SK-N-SH treated with all-trans-retinoic acid at 6 μM for 48 hours (cell line): Measurements from ENCODE around the gene ECM1.

Source experiments
- ATAC-seq: fragments of 200-7000 bp; cut with Tn5 transposase; 3 replicates; pipeline ENCODE4 v1.9.1; 2020; ENCODE audit warnings: mild to moderate bottlenecking, moderate library complexity
- ARNTL ChIP-seq: fragments of 450-650 bp; formaldehyde crosslinking; IDR thresholded peaks from 2 replicates; pipeline ENCODE4 v1.5.0; 2020; ENCODE audit warnings: low read depth, mild to moderate bottlenecking, moderate library complexity, borderline replicate concordance
- BACH2 ChIP-seq: fragments of 250-450 bp; sonication (Bioruptor Pico); IDR thresholded peaks from 2 replicates; pipeline ENCODE4 v1.9.0; 2021; ENCODE audit warnings: mild to moderate bottlenecking, borderline replicate concordance
- CREB5 ChIP-seq: fragments of 250-450 bp; sonication (Bioruptor Pico); IDR thresholded peaks from 2 replicates; pipeline ENCODE4 v1.5.1; 2020; ENCODE audit warnings: low read depth, mild to moderate bottlenecking, moderate library complexity
- CSDC2 ChIP-seq: fragments of 250-450 bp; sonication (Bioruptor Pico); IDR thresholded peaks from 2 replicates; pipeline ENCODE4 v1.5.0; 2020; ENCODE audit warnings: mild to moderate bottlenecking, moderate library complexity
- CSRNP3 ChIP-seq: fragments of 250-450 bp; sonication (Bioruptor Pico); IDR thresholded peaks from 2 replicates; pipeline ENCODE4 v1.5.1; 2021; ENCODE audit warnings: mild to moderate bottlenecking, moderate library complexity
- ESRRG ChIP-seq: fragments of 250-450 bp; sonication (Bioruptor Pico); IDR thresholded peaks from 2 replicates; pipeline ENCODE4 v1.6.1; 2021; ENCODE audit warnings: mild to moderate bottlenecking
- GLIS3 ChIP-seq: fragments of 250-450 bp; sonication (Bioruptor Pico); IDR thresholded peaks from 2 replicates; pipeline ENCODE4 v1.5.0; 2020; ENCODE audit warnings: mild to moderate bottlenecking, moderate library complexity
- ISL1 ChIP-seq: fragments of 250-450 bp; sonication (Bioruptor Pico); IDR thresholded peaks from 2 replicates; pipeline ENCODE4 v2.1.2; 2022; ENCODE audit warnings: mild to moderate bottlenecking, moderate library complexity
- OSR1 ChIP-seq: fragments of 250-450 bp; sonication (Bioruptor Pico); IDR thresholded peaks from 2 replicates; pipeline ENCODE4 v1.8.0; 2022; ENCODE audit warnings: moderate library complexity, mild to moderate bottlenecking, inconsistent platforms
- PATZ1 ChIP-seq: fragments of 250-450 bp; sonication (Bioruptor Pico); IDR thresholded peaks from 2 replicates; pipeline ENCODE4 v1.8.0; 2020; ENCODE audit warnings: mild to moderate bottlenecking, moderate library complexity, borderline replicate concordance
- SNAI2 ChIP-seq: fragments of 250-450 bp; sonication (Bioruptor Pico); IDR thresholded peaks from 2 replicates; pipeline ENCODE4 v1.5.0; 2020; ENCODE audit warnings: mild to moderate bottlenecking, moderate library complexity
- TCF4 ChIP-seq: fragments of 250-450 bp; sonication (Bioruptor Pico); IDR thresholded peaks from 2 replicates; pipeline ENCODE4 v1.8.0; 2021; ENCODE audit warnings: mild to moderate bottlenecking, moderate library complexity, borderline replicate concordance
- ZC3H10 ChIP-seq: fragments of 250-450 bp; sonication (Bioruptor Pico); IDR thresholded peaks from 2 replicates; pipeline ENCODE4 v1.5.1; 2021; ENCODE audit warnings: mild to moderate bottlenecking, moderate library complexity
- ZNF565 ChIP-seq: fragments of 450-650 bp; formaldehyde crosslinking; conservative IDR thresholded peaks from 2 replicates; pipeline ENCODE4 v1.5.0; 2020; ENCODE audit warnings: low read depth, mild to moderate bottlenecking, moderate library complexity
- ZNF70 ChIP-seq: fragments of 450-650 bp; formaldehyde crosslinking; IDR thresholded peaks from 2 replicates; pipeline ENCODE4 v1.5.0; 2020; ENCODE audit warnings: mild to moderate bottlenecking, moderate library complexity
- ZNF8 ChIP-seq: fragments of 450-650 bp; formaldehyde crosslinking; IDR thresholded peaks from 2 replicates; pipeline ENCODE4 v1.5.0; 2020; ENCODE audit warnings: mild to moderate bottlenecking, moderate library complexity
- TF ChIP-seq, protein P1 (sequence below): fragments of 250-450 bp; sonication (Bioruptor Pico); IDR thresholded peaks from 2 replicates; pipeline ENCODE4 v1.5.0; 2020; ENCODE audit warnings: mild to moderate bottlenecking, moderate library complexity
- TF ChIP-seq, protein P2 (sequence below): fragments of 250-450 bp; sonication (Bioruptor Pico); IDR thresholded peaks from 2 replicates; pipeline ENCODE4 v1.8.0; 2021; ENCODE audit warnings: low read depth, mild to moderate bottlenecking, moderate library complexity, borderline replicate concordance

Gene ECM1

DNA sequence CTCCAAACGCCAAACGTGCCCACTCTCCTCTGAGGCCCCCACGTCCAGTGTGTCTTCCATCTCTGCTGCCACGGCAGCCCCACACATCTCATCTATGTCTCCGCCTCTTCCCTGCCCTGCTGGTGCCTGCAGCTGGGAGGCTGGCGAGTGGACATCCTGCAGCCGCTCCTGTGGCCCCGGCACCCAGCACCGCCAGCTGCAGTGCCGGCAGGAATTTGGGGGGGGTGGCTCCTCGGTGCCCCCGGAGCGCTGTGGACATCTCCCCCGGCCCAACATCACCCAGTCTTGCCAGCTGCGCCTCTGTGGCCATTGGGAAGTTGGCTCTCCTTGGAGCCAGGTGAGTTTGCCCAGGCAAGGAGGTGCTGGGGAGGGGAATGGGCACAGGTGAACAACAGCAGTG lies 49.9 kb downstream of the ECM1 start:
- no peak for ATAC-seq
- no peak for TF ChIP-seq BACH2 (CRISPR knock-in tag)
- TF ChIP-seq, protein P1, sequence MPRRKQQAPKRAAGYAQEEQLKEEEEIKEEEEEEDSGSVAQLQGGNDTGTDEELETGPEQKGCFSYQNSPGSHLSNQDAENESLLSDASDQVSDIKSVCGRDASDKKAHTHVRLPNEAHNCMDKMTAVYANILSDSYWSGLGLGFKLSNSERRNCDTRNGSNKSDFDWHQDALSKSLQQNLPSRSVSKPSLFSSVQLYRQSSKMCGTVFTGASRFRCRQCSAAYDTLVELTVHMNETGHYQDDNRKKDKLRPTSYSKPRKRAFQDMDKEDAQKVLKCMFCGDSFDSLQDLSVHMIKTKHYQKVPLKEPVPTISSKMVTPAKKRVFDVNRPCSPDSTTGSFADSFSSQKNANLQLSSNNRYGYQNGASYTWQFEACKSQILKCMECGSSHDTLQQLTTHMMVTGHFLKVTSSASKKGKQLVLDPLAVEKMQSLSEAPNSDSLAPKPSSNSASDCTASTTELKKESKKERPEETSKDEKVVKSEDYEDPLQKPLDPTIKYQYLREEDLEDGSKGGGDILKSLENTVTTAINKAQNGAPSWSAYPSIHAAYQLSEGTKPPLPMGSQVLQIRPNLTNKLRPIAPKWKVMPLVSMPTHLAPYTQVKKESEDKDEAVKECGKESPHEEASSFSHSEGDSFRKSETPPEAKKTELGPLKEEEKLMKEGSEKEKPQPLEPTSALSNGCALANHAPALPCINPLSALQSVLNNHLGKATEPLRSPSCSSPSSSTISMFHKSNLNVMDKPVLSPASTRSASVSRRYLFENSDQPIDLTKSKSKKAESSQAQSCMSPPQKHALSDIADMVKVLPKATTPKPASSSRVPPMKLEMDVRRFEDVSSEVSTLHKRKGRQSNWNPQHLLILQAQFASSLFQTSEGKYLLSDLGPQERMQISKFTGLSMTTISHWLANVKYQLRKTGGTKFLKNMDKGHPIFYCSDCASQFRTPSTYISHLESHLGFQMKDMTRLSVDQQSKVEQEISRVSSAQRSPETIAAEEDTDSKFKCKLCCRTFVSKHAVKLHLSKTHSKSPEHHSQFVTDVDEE = no peak
- TF ChIP-seq, protein P2, sequence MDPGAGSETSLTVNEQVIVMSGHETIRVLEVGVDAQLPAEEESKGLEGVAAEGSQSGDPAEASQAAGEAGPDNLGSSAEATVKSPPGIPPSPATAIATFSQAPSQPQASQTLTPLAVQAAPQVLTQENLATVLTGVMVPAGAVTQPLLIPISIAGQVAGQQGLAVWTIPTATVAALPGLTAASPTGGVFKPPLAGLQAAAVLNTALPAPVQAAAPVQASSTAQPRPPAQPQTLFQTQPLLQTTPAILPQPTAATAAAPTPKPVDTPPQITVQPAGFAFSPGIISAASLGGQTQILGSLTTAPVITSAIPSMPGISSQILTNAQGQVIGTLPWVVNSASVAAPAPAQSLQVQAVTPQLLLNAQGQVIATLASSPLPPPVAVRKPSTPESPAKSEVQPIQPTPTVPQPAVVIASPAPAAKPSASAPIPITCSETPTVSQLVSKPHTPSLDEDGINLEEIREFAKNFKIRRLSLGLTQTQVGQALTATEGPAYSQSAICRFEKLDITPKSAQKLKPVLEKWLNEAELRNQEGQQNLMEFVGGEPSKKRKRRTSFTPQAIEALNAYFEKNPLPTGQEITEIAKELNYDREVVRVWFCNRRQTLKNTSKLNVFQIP (CRISPR knock-in tag) = no peak
- TF ChIP-seq ZNF70 (CRISPR knock-in tag) = no peak
- no peak for TF ChIP-seq TCF4 (CRISPR knock-in tag)
- TF ChIP-seq OSR1 = no peak
- no peak for TF ChIP-seq ISL1 (CRISPR knock-in tag)
- TF ChIP-seq ARNTL (CRISPR knock-in tag) = no peak
- TF ChIP-seq SNAI2 (CRISPR knock-in tag) = no peak
- no peak for TF ChIP-seq ZC3H10 (CRISPR knock-in tag)
- no peak for TF ChIP-seq ZNF8 (CRISPR knock-in tag)
- no peak for TF ChIP-seq ESRRG

GRCh38 chr1:150558303-150558704 lies 50.4 kb downstream of the ECM1 start:
- no peak for TF ChIP-seq CSRNP3
- no peak for TF ChIP-seq ZNF70 (CRISPR knock-in tag)
- TF ChIP-seq, protein P1 = no peak
- no peak for TF ChIP-seq CREB5
- TF ChIP-seq CSDC2 (CRISPR knock-in tag) = no peak
- no peak for TF ChIP-seq ZNF565 (CRISPR knock-in tag)
- TF ChIP-seq ZC3H10 (CRISPR knock-in tag) = no peak
- TF ChIP-seq OSR1 = no peak
- no peak for TF ChIP-seq ARNTL (CRISPR knock-in tag)
- no peak for ATAC-seq

- no peak for ATAC-seq
Observed at GRCh38 chr1:150558761-150559655, 51.1 kb downstream of the ECM1 start.

More at GRCh38 chr1:150558761-150559655, 51.1 kb downstream of the ECM1 start:
- no peak for TF ChIP-seq GLIS3
- TF ChIP-seq ARNTL (CRISPR knock-in tag) = no peak
- TF ChIP-seq PATZ1 = no peak
